HG03095 (cell line): Measurements from ENCODE around the gene ZNF326.
A peak's percentile ranks its signal among the peaks of the same experiment; 100 is the strongest.

ENCODE experiments used
- ATAC-seq: cut with Tn5 transposase; IDR thresholded peaks from one replicate; pipeline ENCODE4 v1.9.1; 2021; ENCODE audit warnings: moderate library complexity; ENCODE audit not compliant: unreplicated experiment

The ZNF326 gene

DNA sequence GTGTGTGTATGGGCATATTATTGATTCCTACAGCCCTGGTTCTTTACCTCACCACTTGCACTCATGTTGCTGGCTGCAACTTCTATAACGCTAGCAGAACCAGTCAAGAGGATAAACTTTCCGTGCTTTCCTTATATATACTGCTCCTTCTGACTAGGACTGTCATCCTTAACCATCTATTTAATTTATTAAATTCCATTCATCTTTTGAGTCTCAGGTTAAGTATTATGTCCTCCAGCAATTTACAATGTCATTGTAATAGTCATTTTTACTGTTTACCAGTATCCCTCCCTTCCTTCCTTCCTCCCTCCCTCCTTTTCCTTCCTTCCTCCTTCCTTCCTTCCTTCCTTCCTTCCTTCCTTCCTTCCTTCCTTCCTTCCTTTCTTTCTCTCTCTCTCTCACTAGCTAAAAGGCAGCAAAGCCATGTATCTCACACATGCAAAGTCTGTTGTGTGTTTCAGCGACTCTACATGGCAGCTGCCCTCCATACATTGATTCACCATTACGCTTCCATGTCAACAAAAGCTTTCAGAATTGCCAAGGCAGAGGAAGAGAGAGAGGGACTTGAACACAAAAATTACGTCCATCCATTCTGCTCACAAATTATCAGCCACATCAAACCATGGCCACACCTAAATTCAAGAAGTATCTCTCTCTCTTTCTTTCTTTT is 73.8 kb downstream of the ZNF326 start:
- ATAC-seq, result no peak

DNA sequence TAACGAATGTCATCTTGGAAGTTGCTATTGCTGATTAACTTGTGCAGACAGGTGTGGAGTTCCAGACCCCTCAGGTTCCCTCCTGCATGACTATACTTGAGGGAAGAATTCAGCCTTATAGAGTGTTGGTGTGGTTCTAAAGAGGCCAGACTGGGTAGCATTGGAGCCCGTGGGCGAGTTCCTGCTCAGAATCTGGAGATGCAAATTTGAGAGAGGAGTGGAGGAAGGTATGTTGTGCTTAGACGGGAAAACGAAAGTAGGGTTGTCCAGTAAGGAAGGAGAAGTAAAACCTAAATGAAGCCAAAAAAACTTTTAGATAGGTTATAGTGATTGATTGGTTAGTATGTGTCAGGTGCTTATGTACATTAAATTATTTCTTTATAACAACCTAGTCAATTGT is 79.2 kb downstream of the ZNF326 start:
- peak; percentile 78 for ATAC-seq

- ATAC-seq, result no peak
Observed at GRCh38 chr1:90074566-90074965, 79.7 kb downstream of the ZNF326 start.

GRCh38 chr1:90074970-90075391 is 80.1 kb downstream of the ZNF326 start:
- no peak for ATAC-seq

DNA sequence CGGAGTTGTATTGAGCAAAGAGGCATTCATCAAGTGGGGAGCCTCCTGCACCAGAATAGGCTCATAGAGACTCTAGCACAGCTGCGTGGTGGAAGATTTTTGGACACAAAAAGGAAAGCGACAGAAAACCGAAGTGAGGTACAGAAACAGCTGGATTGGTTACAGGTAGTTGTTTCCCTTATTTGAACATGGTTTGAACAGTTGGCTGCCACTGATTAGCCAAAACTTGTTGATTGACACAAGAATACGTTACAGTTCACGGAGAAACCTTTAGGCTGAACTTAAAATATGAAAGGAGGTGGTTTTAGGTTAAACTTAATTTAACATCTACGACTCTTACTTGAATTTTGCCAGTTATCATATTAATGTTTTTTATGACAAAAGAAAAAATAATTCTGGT is 89.1 kb downstream of the ZNF326 start:
- no peak for ATAC-seq
